GM12891 (cell line): ENCODE data around the gene TAF4.
"Not testable (repeated sequence)": the region's sequence is repeated elsewhere in the genome, so short reads cannot be mapped to it uniquely, and the experiment has no call there.

Source experiments
- POLR2A ChIP-seq: IDR thresholded peaks from 2 replicates; pipeline ENCODE4 v1.6.1; 2011; ENCODE audit warnings: low read depth, low read length, control low read depth
- POLR2AphosphoS5 ChIP-seq: IDR thresholded peaks from 2 replicates; pipeline ENCODE4 v1.6.1; 2011; ENCODE audit warnings: low read depth, low read length, control low read depth
- SPI1 ChIP-seq: IDR thresholded peaks from 2 replicates; pipeline ENCODE4 v1.6.1; 2011; ENCODE audit warnings: low read depth, low read length, control low read depth
- TAF1 ChIP-seq: IDR thresholded peaks from 2 replicates; pipeline ENCODE4 v1.6.1; 2011; ENCODE audit warnings: low read depth, low read length, control low read depth

- not testable (repeated sequence) for TF ChIP-seq TAF1, POLR2A, SPI1, POLR2AphosphoS5
These were observed 9.9 kb downstream of the TAF4 start for GRCh38 chr20:62055862-62056115.
